SIG-M5 treated with dmso at 0.1 percent for 504 hours (cell line): ENCODE measurements around the gene UGT1A5.

Source experiments
- DNase-seq: peaks from one replicate; lab custom pipeline; 2025; ENCODE audit not compliant: unreplicated experiment; lab: John Stamatoyannopoulos, UW

Gene UGT1A5

DNA sequence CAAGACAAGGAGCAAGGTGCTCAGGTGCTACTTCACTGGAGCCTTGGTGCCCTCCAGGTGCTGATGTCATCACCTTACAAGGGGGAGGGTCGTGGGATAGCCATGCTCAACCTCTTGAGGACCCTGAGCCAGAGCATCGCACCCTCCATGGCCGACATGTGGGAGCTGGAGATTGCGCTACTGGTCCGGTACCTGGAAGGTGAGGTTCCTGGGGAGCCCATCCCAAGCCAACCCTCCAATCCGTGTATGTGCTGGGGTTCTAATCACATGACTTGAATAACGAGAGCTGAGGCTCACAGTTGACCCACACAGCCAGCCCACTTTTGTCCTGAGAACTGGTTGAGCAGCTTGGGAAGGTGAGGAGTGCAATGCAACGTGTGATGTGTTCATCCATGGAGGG lies 91.3 kb downstream of the UGT1A5 start:
- DNase-seq, result no peak

DNA sequence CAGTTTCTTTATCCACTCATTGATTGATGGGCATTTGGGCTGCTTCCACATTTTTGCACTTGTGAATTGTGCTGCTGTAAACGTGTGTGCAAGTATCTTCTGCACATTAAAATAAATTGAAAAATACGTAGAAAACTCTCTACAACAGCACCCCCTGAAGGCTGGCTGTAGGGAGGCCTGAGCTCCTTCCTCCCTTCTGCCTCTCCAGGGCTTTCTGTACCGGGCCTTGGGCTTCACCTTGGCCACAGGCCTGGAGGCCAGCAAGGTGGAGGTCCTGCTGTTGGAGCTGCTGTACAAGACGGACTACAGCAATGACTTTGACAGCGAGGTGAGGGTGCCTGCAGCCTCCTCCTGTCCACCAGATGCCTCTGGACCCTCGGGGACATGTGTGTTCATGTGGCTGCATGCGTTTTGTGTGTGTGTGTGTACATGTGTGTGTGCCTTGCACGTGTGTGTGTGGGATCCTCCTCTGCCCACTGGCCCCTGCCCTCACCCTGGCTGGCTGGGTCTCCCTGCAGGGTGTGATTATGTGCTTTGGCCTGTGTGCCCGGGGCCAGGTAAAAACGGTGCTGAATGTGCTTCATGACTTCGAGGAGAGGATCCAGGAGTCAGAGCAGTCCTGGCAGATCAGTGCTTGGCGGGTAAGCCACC lies 94.6 kb downstream of the UGT1A5 start:
- no peak for DNase-seq

DNA sequence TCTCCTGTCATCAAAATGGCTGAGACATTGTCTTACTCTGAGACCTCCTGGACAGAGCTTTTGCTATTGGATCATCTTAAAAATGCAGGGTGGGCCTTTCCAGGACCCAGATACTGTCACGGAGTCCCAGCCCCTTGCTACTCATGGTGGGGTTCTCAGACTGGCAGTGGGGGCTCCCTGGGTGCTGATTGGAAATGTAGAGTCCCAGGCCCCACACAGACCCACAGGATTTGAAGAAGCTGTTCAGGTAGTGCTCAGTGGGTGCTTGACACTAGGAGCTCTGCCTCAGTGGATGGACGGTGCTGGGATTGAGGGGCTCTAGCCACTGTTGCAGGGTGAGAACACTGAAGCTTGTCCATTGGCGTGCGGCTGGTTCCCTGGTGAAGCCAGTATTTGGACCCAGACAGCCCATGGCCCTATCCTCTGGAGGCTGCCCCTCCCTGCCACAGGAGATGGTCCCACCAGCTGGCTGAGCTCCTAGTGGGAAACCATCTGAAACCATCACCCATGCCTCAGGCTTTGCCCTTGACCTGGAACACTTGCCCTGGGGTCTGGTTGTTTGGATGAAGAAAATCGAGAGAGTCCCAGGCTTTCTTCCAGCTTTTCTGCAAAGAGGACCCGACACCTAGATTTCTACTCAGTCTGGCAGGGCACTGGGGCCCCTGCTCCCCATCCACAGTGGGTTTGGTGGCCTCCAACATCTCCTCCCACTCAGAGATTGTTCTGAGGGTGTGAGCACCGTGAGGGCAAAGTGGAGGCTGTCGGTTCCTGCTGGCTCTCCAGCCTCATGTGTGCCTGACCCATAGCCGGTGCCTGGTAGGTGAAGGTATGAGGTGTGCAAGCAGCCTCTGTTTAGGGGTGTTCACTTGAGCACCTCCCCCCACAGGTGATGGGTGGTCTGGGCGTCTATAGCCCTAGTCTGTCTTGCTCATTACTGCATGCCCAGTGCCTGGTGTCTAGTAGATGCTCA lies 95.5 kb downstream of the UGT1A5 start:
- DNase-seq, result no peak

DNA sequence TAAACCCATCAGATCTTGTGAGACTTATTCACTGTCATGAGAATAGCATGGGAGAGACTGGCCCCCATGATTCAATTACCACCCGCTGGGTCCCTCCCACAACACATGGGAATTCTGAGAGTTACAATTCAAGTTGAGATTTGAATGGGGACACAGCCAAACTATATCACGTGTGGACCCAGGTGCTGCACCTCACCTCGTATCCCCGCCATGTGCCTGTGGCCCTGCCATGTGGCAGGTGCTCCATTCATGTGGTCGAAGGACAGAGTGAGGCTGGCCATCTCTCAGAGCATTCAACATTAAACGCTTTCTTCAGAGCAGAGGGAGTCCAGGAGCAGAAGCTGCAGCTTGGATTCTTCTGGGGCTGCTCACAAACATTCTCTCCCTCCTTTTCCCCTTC lies 97.7 kb downstream of the UGT1A5 start:
- no peak for DNase-seq

DNA sequence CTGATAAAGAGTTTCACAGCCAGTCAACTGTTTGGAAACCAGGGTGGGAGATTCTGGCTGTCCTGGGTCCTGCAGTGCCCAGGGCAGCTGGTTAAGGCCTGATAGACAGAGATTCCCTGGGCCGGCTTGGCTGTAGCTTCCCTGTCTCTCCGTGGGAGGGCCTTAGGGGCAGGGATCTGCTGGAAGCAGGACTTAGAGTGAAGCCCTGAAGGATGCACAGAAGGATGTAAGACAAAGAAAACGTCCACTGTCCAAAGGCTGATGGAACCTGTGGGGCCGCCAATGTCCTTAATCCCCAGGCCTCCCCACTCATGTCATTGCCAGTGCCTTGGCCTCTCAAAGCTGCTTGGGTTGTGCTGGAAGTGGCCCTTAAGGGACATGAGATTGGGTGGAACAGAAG lies 98.4 kb downstream of the UGT1A5 start:
- DNase-seq, result no peak

DNA sequence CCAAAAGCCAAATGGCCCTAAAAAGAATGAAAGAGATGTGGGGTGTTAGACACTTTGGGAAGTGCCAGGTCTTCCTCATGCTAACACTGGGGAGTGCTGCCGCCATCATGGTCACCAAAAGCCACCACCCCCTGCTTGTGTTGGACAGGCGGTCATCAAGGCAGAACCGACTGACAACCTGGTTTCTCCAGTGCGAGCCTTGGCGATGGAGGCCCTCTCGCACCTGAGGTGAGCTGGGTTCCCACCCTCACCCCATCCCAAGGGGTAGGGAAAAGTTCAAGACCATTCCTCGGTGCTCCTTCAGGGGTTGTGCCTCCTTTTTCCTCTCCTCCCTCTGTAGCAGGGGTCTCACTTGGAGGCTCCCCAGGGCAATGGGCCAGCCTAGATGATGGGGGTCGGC lies 99.0 kb downstream of the UGT1A5 start:
- no peak for DNase-seq

DNA sequence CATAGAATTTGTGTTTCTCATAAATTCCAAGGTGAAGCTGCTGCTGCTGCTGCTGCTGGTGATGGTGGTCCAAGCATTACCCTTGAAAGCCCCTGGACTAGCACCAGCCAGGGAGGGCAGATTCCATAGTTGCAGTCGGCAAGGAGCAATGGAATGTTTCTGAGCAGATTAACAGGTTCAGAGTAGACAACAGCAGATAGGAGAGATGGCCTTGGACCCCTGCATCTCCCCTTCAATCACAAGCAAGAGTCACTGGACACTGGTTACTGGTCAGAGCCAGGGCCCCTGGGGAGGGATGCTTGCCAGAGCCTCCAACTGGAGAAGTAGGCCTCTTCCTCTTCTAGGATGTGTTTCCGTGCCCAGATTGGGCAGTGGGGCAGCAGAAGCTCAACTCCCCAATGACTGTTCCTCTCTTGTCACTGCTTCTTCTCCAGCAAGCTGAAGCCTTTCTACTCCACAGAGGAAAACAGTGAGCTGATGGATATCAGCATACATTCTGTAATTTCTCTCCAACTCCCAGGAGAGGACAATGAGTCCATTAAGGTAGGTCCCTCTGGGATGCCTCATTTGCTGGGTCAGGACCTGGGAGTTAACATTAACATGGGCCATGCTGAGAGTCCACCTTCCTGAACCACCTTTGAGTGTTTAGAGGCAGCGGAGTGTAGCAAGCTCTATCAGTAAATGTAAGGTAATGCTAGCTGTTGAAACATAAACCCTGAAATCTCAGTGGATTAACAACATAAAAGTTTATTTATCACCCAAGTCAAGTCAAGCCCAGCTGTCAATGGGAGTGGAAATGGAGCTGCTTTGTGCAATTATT lies 100.7 kb downstream of the UGT1A5 start:
- DNase-seq, result no peak

DNA sequence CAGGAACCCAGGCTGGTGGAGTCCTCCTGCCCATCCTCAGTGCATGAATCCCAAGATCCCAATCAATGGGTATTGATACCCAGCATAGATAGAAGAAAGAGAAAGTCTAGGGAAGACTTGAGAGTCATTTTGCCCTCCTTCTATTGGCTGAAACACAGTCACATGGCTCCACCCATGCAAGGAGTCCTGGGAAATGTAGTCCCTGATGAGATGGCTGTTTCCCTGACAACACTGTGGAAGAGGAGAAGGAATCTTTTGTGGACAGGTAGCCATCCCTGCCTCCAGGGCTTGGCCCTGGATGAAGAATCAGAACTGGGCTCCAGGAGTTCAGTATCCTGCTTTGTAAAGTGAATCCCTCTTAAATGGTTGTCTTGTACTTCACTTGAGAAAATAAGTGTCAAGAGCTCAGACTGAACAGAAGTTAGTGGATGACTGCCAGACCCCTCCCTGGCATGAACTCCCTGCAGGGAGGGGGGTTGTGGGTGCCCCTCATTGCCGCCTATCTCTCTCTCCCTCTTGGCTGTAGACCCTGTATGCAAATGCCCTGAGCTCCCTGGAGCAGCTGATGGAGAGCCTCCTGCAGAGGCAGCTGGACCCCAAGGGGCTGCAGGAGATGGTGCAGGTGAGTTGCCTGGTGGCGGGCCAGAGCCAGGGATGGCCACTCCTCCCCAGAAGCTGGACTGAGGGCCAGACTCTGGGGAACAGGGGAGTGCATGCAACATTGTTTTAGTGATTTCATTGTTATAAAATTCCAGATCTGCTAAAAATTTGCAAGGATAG lies 101.5 kb downstream of the UGT1A5 start:
- DNase-seq, result no peak

DNA sequence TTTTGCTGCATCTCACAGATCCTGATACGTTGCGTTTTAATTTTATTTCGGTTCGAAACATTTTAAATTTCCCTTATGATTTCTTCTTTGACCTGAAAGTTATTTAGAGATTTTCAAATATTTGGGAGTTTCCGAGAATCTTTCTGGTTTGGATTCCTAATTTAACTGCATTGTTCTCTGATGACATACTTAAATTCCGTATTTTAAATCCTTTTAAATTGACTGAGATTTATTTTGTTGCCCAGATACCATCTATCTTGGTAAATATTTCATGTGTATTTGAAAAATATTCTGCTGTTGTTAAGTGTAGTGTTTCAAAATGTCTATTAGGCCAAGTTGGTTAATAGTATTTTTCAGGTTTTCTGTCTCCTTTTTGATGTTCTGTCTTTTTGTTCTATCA lies 103.2 kb downstream of the UGT1A5 start:
- no peak for DNase-seq

DNA sequence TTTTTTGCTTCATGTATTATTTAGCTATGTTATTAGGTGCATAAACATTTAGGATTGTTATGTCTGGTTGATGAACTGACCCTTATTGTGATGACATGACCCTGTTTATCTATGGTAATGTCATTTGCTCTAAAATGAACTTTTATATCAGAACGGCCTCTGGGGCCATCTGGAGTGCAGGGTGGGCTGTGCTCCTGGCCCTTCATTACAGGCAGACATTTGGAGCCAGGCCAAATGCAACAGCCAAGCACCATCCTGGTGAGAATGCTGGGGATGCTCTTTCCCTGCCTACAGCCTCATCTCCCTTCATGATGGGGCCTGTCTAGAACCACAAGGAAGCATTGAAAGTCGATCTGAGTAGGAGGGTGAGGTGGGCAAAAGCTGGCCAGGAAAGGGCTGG lies 103.6 kb downstream of the UGT1A5 start:
- DNase-seq, result no peak

DNA sequence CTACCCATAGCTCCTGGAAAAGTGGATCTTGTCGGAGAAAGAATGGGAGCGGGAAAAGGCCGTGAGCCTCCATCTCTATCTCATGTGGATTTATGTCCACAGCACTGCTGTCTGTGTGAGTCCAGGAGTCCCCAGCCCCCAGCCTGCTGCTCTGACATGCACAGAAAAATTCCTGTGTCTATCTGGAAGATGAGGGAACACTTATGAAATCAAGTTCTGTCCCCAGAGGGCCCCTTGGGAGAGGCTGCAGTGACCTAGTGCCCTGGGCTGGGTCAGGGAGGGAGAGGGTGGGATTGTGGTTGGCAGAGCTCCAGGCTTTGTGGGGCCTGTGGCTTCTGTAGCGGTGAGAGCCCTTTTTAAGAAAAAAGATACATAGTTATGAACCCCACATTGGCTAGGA lies 104.1 kb downstream of the UGT1A5 start:
- DNase-seq, result no peak

DNA sequence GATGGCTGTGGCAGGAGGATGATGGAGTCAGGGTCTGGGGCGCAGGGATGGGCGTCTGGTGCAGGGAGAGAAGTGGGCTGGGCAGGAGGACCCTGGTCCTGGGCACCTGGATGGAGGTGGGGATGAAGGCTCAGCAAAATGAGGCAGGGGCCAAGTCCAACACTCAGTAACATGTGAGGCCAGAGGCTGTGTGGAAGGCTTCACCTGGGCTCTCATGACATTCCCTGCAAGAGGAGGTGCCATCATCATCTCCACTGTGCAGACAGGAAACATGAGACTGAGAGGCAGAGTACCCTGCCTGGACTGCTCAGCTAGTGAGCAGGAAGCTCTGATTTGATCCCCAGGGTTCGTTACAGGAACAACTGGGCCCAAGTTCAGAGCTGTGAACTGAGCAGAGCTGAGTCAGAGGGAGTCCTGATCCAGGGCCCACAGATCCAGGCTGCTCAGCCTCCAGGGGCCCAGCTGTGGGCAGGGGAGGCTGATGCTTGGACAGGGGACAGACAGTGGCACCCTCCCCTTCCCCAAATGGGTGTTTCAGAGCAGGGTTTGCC lies 104.7 kb downstream of the UGT1A5 start:
- no peak for DNase-seq

DNA sequence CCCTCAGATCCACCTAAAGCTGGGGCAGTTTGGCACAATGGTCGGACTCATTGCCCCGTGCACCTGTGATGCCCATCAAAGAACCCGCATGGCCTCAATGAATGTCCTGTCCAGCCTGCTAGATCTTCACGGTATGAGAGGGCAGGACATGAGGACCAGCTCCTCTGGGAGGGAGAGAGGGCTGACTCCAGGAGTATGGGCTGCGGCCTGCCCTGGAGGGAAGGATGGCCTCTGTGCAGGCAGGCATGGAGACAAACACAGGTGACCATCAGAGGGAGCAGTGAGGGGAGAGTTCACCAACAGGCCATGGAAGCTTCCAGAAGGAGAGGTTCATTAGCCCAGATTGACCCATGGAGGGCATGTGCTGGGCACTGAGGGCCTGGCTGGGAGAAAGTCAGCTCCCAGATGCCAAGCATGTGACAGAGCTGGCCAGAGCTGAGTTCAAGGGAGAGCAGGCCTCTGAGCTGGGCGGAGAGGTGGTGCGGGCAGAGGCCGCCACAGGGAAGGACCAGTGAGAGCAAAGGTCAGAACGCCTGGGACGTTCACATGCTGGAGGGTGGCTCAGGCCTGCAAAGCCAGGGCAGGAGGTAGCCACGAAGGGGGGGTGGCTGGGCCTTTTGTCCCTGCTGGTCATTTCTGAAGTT lies 105.4 kb downstream of the UGT1A5 start:
- DNase-seq, result no peak

DNA sequence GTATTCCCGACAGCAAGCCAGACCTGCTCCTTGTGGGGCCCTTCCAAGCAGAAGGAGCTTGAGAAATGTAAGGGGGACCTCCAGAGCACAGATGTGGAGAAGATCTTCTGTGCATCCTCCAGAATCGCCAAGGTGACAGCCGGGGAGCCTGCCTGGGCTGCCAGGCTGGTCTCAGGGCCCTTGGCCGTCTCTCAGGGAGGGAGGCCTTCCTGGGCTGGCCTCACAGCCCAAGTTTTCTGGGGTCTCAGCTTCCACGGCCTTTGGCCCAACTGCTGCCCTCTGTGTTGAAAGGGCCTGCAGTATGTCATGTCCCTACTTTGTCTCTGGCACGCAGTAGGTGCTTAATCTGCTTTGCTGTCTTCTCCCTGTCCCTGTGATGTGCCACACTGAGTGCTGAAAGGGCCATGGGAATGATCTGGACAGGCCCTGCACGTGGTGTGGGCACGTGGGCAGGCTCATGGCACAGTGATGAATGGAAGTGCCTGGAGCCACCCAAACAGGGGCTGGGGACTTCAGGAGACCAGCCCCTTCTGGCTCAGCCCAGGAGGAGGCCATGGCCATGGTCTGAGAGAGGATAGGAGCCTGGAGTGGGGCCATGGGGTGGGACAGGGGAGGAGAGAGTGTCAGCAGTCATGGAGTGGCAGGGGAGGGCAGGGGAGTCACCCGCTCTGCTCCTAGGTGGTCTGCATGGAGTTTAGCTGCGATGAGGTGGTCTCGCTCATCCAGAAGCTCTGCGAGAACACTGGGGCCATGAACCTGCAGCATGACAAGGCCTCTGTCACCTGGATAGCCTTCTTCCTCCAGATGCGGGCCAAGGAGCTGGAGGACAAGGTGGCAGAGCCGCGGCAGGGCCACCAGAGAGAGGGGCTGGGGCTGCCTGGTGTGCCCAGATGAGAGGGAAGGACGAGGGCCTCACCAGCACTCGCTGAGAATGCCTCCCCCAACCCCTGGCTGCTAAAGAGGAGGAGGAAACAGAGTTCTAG lies 106.2 kb downstream of the UGT1A5 start:
- DNase-seq, result no peak

DNA sequence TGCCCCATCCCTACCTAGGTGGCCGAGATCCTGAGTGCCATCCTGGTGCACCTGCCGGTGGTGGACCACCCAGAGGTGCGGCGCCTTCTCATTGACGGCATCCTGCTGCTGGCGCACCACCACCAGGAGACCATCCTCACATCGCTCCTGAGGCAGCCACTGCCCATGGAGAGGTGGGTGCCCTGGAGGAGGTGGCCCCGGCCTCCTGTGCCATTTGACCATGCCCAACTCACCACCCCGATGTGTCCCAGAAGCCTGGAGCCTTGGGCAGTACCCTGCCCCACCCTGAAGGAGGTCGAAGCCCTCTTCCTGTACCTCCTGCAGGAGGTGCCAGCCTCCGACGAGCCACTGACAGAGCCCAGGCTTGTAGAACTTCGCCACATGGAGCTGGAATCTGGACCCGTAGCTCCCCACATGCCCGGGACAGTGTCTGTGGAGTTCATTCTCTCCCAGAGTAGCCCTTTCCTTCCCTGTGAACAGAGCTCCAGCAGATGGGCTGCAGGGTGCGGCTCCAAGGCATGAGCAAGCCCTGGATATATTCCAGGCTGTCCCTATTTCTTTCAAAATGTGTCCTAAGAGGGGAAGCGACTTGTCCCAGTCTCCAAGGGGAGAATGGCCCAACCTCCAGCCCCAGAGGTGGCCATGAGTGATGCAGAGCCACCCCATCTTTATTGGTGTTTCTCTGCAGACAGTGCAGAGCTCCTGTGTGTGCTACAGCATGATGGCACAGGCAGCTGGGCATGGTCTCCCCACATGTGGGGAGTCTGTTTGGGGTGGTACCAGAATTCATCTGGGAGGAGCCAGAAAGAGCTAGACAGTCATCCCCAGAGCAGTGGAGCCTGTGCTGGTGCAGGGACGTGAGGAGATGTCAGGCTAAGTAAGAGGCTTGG lies 107.4 kb downstream of the UGT1A5 start:
- no peak for DNase-seq

DNA sequence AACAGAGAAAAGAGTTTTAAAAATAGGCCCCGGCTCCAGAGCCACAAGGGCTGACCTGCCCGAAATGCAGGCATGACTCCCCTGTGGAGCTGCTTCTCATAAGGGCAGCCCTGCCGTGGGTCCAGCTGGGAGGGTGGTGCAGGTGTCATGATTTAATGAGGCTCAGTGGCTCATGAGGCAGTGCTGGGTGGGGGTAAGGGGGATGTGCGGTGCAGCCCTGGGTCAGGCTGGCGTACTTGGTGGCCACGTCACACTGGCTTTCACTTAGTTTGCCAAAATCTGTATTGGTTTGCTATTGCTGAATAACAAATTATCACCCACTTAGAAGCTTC lies 108.0 kb downstream of the UGT1A5 start:
- no peak for DNase-seq

DNA sequence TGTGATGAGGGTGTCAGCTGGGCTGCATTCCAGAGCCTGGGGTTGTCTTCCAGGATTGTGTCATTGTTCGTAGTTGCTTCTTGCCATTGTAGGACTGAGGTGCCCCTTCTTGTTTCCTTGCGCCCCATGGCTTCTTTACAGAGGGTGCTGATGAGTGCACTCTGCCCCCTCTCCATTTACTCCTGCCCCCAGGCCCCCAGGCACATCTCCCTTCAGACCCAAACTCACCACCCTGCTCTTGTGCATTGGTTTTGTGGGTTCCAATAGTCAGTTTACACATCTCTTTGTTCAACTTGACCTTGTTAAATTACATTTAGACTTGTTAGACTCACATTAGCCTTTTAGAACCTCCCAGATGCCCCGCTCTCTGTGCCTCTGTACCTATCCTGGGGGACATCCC lies 108.5 kb downstream of the UGT1A5 start:
- DNase-seq, result no peak

DNA sequence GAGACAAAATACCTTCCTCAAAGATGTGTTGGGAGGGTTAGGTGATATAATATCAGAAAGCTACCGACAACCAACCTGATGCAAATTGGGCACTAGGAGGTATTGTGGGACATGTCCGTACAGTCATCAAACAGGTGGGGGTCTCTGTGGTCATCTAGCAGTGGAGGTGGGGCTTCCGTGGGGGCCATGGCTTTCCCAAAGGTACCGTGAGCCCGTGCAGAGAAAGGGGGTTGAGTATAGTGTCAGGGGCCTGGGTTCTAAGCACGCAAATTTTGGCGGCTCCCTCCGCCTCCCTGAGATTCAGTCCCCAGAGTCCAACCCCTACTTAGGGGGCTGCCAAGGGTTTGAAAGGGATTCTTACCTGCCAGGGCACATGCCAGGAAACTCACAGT lies 109.0 kb downstream of the UGT1A5 start:
- no peak for DNase-seq
